ENCODE results near the gene RBMS3.

RBMS3 gene

DNA sequence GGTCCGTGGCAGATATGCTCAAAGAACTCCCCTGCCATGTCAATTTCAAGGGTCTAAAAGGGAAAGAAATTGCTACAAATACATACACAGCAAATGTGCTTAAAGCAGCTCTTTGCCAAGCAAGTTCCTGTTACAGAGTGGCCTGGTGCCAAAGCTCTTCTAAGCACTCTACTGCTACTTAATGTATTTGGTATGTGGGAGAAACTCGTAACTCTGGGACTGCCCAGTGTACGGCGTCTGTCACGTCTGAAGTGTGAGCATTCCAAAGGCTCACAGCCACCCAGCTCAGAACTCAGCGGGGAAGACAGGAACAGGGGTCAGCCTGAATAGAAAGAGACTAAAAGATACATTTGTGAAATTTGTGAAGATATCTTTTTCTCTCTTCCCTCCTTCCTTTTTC is 54.6 kb downstream of the RBMS3 start:
- Mint-ChIP-seq H3K9me3 (ENCODE audit: low read depth) (no peaks in the 10 kb centered on the region), H3K4me3 (no peak overlapping the region), H3K4me1 (ENCODE audit: low read depth) (no peaks in the 10 kb centered on the region)

DNA sequence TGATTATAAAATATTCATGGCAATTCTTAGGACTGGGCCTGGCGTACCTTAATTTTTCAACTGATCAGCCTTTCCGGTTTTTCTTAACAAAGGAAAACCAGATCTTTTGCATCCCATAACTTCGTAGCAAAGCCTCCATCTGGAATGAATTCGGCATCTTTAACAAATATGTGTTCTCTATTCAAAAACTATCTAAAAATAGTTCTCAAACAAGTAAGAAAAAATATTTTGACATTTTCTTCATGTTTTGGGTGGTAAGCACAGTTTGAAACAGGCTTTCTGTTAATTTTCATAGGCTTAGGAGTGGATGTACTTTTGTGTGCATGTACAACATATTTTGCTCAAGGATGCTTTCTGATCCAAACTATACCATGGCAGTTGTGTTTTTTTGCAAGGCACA is 55.1 kb downstream of the RBMS3 start:
- Mint-ChIP-seq H3K27ac (no peak overlapping the region), H3K27me3 (no peaks in the 10 kb centered on the region), H3K9me3 (ENCODE audit: low read depth) (no peaks in the 10 kb centered on the region), H3K4me3 (no peak overlapping the region), H3K36me3 (no peaks in the 10 kb centered on the region), H3K4me1 (ENCODE audit: low read depth) (no peaks in the 10 kb centered on the region)

More for the DNA sequence above, 54.6 kb downstream of the RBMS3 start:
- Mint-ChIP-seq H3K27ac (no peak overlapping the region), H3K27me3 (no peaks in the 10 kb centered on the region), H3K36me3 (no peaks in the 10 kb centered on the region)

DNA sequence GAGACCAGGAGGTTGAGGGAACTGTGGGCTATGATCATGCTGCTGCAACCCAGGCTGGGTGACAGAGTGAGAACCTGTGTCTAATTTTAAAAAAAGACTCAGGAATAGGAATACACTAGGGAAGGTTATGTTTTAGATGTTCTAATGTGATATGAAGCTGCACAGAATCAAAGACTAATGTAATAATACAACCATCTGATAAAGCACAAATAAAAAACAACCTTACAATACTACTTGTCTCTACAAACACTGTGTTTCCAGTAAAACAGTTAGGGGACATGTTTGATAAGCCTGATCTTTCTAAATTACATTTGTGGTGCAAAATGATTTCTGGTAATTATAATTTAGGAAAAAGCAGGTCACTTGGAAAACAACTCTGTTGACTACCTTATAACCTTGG is 56.7 kb downstream of the RBMS3 start:
- Mint-ChIP-seq H3K27ac (no peak overlapping the region), H3K27me3 (no peaks in the 10 kb centered on the region), H3K36me3 (no peaks in the 10 kb centered on the region), H3K4me1 (ENCODE audit: low read depth) (no peaks in the 10 kb centered on the region), H3K9me3 (ENCODE audit: low read depth) (no peaks in the 10 kb centered on the region), H3K4me3 (no peak overlapping the region)

DNA sequence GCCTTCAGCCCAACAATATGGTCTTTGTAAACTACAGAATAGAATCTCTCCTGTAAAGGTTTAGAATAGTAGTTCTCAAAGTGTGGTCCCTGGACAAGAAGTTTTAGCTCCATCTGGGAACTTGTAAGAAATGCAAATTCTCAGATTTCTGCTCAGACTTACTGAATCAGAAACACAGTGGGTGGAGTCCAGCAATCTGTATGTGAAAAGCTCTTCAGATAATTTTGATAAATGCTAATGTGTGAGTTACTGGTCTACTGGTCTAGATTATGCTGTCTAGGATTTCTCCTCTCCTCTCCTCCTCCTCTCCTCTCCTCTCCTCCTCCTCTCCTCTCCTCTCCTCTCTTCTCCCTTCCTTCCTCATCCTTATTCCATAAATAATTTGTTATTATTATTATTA is 57.5 kb downstream of the RBMS3 start:
- Mint-ChIP-seq H3K27ac (no peak overlapping the region), H3K4me1 (ENCODE audit: low read depth) (no peaks in the 10 kb centered on the region), H3K27me3 (no peaks in the 10 kb centered on the region), H3K4me3 (no peak overlapping the region), H3K9me3 (ENCODE audit: low read depth) (no peaks in the 10 kb centered on the region), H3K36me3 (no peaks in the 10 kb centered on the region)

DNA sequence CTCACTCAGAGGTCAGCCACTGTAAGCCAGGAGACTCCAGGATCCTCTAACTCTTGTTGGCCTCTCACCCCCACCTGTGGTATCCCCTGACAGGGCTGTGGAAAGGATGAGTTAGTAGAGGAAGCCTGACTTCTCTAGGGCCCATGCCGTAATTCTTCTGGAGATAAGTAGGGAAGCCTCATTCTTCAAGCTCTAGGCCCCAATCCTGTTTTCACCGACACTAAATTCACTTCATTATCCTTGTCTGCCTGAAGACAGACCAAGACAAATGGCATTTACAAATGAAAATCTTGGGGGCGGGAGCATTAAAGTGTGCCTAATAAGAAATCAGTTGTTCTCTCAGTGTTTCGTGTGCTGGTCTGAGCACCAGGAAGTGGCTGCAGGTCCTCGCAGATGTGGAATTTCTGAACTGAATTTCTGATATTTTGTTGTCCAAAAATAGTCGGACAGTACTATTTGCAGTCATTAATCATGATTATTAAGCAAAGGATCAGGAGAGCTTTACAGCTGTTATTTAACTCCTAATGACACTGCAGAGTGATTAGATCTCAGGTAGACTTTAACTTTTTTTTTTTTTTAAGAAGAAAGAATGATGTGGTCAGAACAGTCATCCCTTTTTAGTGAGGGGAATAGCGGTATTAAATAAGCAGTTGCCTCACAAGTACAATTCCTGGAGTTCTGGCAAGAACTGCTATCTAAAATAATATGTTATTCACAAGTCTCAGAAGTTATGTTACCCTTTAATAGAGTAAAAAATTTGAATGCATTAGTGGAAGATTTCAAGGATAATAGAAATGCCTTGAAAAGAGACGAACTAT is 58.4 kb downstream of the RBMS3 start:
- peaks cover 2% of the 10 kb centered on the region for H3K27me3 Mint-ChIP-seq
- H3K36me3 Mint-ChIP-seq, result no peaks in the 10 kb centered on the region

DNA sequence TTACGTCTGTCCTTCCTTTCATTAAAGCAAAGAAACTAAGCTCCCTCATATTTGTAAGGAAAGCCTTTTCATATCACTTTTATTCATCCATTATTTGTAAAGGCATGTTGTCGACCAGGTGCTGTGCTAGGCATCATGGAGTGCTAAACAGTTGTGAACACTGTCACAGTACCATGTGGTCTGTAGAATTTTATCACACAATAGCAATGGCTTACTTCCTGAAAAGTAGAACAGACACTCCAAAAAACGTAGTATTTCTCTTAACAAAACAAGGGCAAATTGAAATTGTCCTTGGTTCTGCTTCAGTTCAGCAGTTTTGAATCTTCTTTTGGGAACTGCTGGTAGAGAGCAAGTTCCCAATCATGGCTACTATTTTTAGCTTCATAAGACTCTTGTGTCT is 63.3 kb downstream of the RBMS3 start:
- no peak overlapping the region for H3K27ac Mint-ChIP-seq

More for the DNA sequence above, 58.4 kb downstream of the RBMS3 start:
- Mint-ChIP-seq H3K4me1 (ENCODE audit: low read depth) (no peaks in the 10 kb centered on the region), H3K4me3 (no peak overlapping the region), H3K27ac (no peak overlapping the region), H3K9me3 (ENCODE audit: low read depth) (no peaks in the 10 kb centered on the region)

DNA sequence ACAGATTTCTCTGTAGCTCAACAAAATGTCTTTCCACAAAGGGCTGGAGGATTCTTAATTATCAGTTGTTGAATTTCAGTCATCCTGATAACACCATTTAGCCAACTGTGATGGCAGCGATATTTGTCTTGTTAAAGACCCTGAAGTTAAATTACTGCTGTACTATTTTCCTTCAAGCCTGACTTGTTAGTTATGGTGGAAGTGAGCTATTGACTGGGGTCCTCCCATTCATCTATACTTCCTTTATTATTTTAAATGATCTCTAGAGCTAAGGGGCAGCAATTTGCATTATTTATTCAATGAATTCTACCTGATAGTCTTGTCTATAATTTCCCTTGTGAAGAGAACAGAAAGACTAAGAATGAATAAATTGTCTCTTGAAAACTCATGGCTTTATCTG is 64.1 kb downstream of the RBMS3 start:
- H3K27ac Mint-ChIP-seq, result no peak overlapping the region
- H3K4me3 Mint-ChIP-seq, result no peak overlapping the region
- H3K36me3 Mint-ChIP-seq, result no peaks in the 10 kb centered on the region
- H3K27me3 Mint-ChIP-seq, result peaks cover 5% of the 10 kb centered on the region
- no peaks in the 10 kb centered on the region for H3K9me3 Mint-ChIP-seq (ENCODE audit: low read depth)
- H3K4me1 Mint-ChIP-seq (ENCODE audit: low read depth), result no peaks in the 10 kb centered on the region

More for the DNA sequence above, 63.3 kb downstream of the RBMS3 start:
- H3K4me1 Mint-ChIP-seq (ENCODE audit: low read depth), result no peaks in the 10 kb centered on the region
- H3K36me3 Mint-ChIP-seq, result no peaks in the 10 kb centered on the region
- H3K27me3 Mint-ChIP-seq, result peaks cover 5% of the 10 kb centered on the region
- no peak overlapping the region for H3K4me3 Mint-ChIP-seq
- no peaks in the 10 kb centered on the region for H3K9me3 Mint-ChIP-seq (ENCODE audit: low read depth)

DNA sequence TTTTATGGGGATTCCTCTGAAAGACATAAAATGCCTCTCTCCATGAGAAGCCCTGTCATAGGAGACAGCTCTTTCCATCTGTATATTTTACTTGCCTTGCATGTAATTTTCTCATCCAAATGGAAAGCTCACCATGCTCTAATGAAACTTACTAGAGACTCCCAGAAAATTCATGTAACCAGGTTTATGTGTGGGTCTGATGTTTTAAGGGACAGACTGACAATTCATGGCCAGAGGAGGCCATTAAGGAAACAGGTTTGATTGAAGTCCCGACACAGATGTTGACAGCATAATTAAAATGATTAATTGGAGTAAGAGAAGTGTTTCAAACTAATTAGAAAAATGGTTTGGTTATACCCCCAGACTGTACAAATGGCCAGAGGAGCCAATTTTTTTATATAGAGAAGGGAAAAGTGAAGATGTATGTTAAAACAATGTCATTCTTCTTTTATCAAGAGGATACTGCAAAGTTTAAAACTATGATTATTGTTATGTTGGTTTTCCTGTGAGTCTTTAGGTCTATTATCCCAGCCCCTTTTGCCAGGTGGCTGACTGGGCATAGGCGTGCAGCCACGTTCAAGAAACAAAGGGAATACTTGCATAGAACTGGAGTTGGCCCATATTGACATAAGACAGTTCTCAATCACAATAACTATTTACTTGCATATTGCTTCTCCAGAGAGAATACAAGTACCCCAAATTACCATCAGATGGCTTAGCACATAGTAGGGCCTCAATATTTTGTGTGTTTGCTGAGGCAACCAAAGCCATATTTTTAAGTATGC is 64.8 kb downstream of the RBMS3 start:
- peaks cover 5% of the 10 kb centered on the region for H3K27me3 Mint-ChIP-seq
- H3K36me3 Mint-ChIP-seq, result no peaks in the 10 kb centered on the region
- H3K9me3 Mint-ChIP-seq (ENCODE audit: low read depth), result no peaks in the 10 kb centered on the region
- no peaks in the 10 kb centered on the region for H3K4me1 Mint-ChIP-seq (ENCODE audit: low read depth)
- no peak overlapping the region for H3K4me3 Mint-ChIP-seq
- H3K27ac Mint-ChIP-seq, result no peak overlapping the region

DNA sequence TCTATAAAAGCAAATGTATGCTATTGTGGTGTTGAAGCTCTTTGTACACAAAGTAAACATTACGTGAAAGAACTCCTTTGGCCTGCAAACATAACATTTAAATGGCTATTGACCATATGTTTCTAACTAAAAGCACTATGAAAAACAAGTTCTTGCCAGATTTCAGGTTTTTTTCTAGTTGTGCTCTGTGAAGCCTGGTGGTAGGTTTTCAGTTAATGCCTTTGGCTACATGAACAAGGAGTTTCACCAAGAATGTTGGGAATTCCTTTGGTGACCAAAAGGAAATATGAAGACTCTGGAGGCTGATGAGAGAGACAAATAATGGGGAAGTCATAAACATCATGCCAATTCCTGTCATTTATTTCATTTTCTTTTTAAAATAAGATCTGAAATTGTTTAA is 66.0 kb downstream of the RBMS3 start:
- Mint-ChIP-seq H3K4me1 (ENCODE audit: low read depth) (no peaks in the 10 kb centered on the region), H3K9me3 (ENCODE audit: low read depth) (no peaks in the 10 kb centered on the region), H3K4me3 (no peak overlapping the region), H3K27ac (no peak overlapping the region), H3K36me3 (no peaks in the 10 kb centered on the region), H3K27me3 (peaks cover 5% of the 10 kb centered on the region)

DNA sequence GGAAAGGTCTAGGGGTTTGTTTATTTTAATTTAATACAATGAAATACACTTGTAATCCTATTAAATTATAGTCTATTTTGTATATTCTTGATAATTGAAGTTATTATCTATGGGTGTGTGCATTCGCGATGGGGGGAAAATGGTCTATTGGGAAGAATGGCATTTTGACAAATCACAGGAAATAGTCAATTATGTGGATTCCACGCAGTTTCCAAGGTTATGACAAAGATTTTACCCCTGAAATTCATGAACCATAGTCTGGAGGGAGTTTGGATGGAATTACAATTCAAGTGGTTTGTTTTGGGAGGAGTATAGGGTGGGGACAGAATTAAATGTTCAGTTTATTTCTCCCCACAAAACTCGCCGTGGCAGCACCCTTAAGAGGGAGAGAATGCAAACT is 66.5 kb downstream of the RBMS3 start:
- Mint-ChIP-seq H3K4me3 (no peak overlapping the region), H3K9me3 (ENCODE audit: low read depth) (no peaks in the 10 kb centered on the region), H3K27ac (no peak overlapping the region), H3K36me3 (no peaks in the 10 kb centered on the region), H3K4me1 (ENCODE audit: low read depth) (no peaks in the 10 kb centered on the region), H3K27me3 (peaks cover 5% of the 10 kb centered on the region)

DNA sequence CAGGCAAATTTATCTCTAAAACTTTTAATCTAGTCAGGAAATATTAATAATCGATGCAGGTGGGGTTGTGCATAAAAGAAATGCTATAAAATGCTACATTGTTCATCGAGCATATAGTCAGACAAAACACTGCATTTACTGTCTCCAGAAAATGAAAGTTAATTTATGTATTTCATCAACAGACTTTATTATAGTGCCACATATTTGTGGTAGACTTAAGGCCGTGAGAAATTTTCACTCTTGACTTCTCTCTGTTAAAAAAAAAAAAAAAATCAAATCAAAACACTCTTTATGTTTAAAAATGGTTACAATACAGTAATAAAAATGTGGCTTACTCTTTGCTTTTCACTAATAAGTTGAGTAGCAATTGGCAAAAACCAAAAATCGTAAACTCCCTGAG is 67.4 kb downstream of the RBMS3 start:
- peaks cover 5% of the 10 kb centered on the region for H3K27me3 Mint-ChIP-seq
- H3K9me3 Mint-ChIP-seq (ENCODE audit: low read depth), result no peaks in the 10 kb centered on the region
- no peaks in the 10 kb centered on the region for H3K4me1 Mint-ChIP-seq (ENCODE audit: low read depth)
- no peak overlapping the region for H3K27ac Mint-ChIP-seq
- H3K4me3 Mint-ChIP-seq, result no peak overlapping the region
- H3K36me3 Mint-ChIP-seq, result no peaks in the 10 kb centered on the region

DNA sequence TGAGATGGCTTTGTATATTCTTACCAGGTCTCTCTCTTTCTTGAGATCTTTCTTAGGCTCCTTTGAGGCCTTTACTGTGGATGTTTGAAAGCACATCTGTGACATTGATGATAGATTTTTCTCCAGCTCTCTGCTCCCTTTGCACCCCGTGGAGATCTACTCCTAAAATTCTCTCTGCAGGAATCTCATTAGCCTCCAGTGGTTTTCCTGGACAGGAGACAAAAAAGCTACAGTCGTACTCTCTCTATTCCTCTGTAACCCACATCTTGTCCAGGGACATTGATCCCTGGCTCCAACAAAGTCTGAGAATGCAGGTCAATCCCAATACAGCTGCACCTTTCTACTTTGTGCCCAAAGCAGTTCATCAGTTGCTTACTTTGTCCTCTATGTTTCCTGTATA is 68.2 kb downstream of the RBMS3 start:
- Mint-ChIP-seq H3K27me3 (peaks cover 4% of the 10 kb centered on the region), H3K4me1 (ENCODE audit: low read depth) (peaks cover 3% of the 10 kb centered on the region), H3K27ac (no peak overlapping the region), H3K36me3 (no peaks in the 10 kb centered on the region), H3K9me3 (ENCODE audit: low read depth) (no peaks in the 10 kb centered on the region), H3K4me3 (no peak overlapping the region)

DNA sequence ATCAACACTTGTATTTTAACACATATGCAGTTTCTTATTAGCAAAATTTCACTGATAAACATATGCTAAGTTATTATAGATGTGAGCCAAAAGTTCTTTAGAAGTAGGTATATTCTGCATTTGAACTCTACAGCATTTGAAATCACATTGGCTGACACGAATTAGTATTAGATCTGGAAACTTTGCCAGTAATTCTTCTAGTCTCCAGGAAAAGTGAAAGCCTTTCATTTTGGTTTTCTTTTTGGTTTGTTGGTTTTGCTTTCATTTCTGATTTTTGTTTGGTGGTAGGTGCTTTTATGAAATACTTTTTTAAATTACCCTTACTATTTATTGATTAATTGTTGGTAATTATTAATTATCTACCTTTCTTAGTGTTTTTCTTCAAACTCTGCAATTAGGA is 72.9 kb downstream of the RBMS3 start:
- Mint-ChIP-seq H3K27me3 (no peaks in the 10 kb centered on the region), H3K9me3 (ENCODE audit: low read depth) (no peaks in the 10 kb centered on the region), H3K4me1 (ENCODE audit: low read depth) (peaks cover 5% of the 10 kb centered on the region), H3K36me3 (no peaks in the 10 kb centered on the region), H3K27ac (no peak overlapping the region), H3K4me3 (no peak overlapping the region)

DNA sequence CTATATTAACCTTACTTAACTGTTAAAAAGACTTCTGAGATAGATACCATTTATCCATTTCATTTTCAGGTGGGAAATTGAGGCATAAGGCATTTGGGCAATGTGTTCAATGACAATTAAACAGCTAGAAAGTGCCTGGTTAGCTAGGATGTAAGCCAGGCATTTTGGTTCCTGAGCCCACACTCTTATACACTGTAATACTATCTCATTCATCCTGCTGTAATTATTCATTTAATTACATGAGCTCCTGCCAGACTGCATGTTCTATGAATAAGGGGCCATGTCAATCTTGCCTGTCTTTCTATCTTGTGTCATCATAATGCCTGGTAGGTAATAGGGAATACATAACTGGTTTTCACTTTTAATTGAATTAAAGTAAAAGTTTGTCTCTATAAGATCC is 74.0 kb downstream of the RBMS3 start:
- Mint-ChIP-seq H3K9me3 (ENCODE audit: low read depth) (no peaks in the 10 kb centered on the region), H3K36me3 (no peaks in the 10 kb centered on the region), H3K4me1 (ENCODE audit: low read depth) (peaks cover 5% of the 10 kb centered on the region), H3K4me3 (no peak overlapping the region), H3K27ac (no peak overlapping the region), H3K27me3 (no peaks in the 10 kb centered on the region)

DNA sequence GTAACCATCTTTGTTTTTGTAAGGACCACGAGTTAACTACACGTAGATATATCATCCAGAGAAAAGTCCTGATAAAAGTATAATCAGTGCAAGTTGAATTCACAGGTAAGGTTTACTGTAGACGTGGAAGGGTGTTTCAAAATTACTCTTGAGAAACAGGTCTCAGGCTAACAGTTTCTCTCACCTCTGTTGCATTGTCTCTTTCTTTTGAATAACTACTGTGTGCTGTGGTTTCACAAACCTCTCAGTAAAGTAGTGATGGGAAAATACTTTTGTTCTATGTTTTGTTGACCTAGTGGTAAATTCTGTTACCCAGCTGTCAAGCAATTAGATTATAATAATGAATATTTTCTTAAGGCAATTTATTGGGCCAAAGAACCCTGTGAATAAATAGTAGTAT is 75.2 kb downstream of the RBMS3 start:
- no peaks in the 10 kb centered on the region for H3K27me3 Mint-ChIP-seq
- H3K9me3 Mint-ChIP-seq (ENCODE audit: low read depth), result no peaks in the 10 kb centered on the region
- no peak overlapping the region for H3K4me3 Mint-ChIP-seq
- H3K36me3 Mint-ChIP-seq, result no peaks in the 10 kb centered on the region
- H3K4me1 Mint-ChIP-seq (ENCODE audit: low read depth), result peaks cover 5% of the 10 kb centered on the region
- H3K27ac Mint-ChIP-seq, result no peak overlapping the region
